Left ventricle myocardium inferior (tissue), 1 donor: Measurements from ENCODE around the gene CACNA1G. TPM values are rescaled to one million over a fixed set of nuclear protein-coding genes. Genes with fewer than 3 reads are reported as not detected.

Source experiments
- DNase-seq: peaks from one replicate; pipeline ENCODE4 v3.0.0-alpha.2; 2020
- H3K27ac ChIP-seq: fragments of 200-600 bp; replicated peaks from 2 replicates; pipeline ENCODE4 v1.8.0; 2021
- H3K27me3 ChIP-seq: fragments of 200-600 bp; 2 replicates; pipeline ENCODE4 v1.8.0; 2021; ENCODE audit warnings: low read depth
- H3K36me3 ChIP-seq: fragments of 200-600 bp; 2 replicates; pipeline ENCODE4 v1.8.0; 2021
- H3K4me1 ChIP-seq: fragments of 200-600 bp; 2 replicates; pipeline ENCODE4 v1.8.0; 2021
- H3K4me3 ChIP-seq: fragments of 200-600 bp; 2 replicates; pipeline ENCODE4 v1.8.0; 2021; ENCODE audit warnings: mild to moderate bottlenecking, moderate library complexity
- H3K9me3 ChIP-seq: fragments of 200-600 bp; replicated peaks from 2 replicates; pipeline ENCODE4 v1.8.0; 2021
- intact Hi-C: fragments of 100-400 bp; cut with micrococcal nuclease; formaldehyde crosslinking; loops from one replicate; pipeline ENCODE4 v1.11.0; 2022
- total RNA-seq: library from RNA; stranded (reverse); fragmentation: NEBNext Ultra II Directional; extraction: Animal tissue kit (Norgen Biotek cat#: 25700); gene quantifications from one replicate; pipeline ENCODE4 v1.2.1, GENCODE V29; 2021
- TF ChIP-seq, protein P1 (sequence below): fragments of 200-600 bp; IDR thresholded peaks from 2 replicates; pipeline ENCODE4 v1.8.0; 2021; ENCODE audit warnings: antibody characterized with exemption, mild to moderate bottlenecking, borderline replicate concordance
- donor health status: DM: no; HTN: yes; CAD: no; lungs with severe emphysema.

The CACNA1G gene
- total RNA-seq, 1 donor from 2014 or later, result 0.58 TPM

GRCh38 chr17:50589095-50589705 is 28.7 kb downstream of the CACNA1G start:
- DNase-seq, result no peak
- peaks cover 52% of the 10 kb centered on the region for H3K4me1 ChIP-seq

GRCh38 chr17:50590946-50591737 is 30.6 kb downstream of the CACNA1G start:
- no peaks in the 10 kb centered on the region for H3K36me3 ChIP-seq
- no peak for DNase-seq
- H3K4me3 ChIP-seq, result no peak overlapping the region
- no peaks in the 10 kb centered on the region for H3K9me3 ChIP-seq
- H3K27ac ChIP-seq, result no peak overlapping the region
- no peaks in the 10 kb centered on the region for H3K27me3 ChIP-seq
- intact Hi-C loops, result no loop called here
- TF ChIP-seq, protein P1, sequence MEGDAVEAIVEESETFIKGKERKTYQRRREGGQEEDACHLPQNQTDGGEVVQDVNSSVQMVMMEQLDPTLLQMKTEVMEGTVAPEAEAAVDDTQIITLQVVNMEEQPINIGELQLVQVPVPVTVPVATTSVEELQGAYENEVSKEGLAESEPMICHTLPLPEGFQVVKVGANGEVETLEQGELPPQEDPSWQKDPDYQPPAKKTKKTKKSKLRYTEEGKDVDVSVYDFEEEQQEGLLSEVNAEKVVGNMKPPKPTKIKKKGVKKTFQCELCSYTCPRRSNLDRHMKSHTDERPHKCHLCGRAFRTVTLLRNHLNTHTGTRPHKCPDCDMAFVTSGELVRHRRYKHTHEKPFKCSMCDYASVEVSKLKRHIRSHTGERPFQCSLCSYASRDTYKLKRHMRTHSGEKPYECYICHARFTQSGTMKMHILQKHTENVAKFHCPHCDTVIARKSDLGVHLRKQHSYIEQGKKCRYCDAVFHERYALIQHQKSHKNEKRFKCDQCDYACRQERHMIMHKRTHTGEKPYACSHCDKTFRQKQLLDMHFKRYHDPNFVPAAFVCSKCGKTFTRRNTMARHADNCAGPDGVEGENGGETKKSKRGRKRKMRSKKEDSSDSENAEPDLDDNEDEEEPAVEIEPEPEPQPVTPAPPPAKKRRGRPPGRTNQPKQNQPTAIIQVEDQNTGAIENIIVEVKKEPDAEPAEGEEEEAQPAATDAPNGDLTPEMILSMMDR, result no peak
- H3K4me1 ChIP-seq, result peaks cover 42% of the 10 kb centered on the region

More at GRCh38 chr17:50589095-50589705, 28.7 kb downstream of the CACNA1G start:
- intact Hi-C loops, result no loop called here
- peak overlapping the region; percentile 66 for H3K27ac ChIP-seq
- no peaks in the 10 kb centered on the region for H3K27me3 ChIP-seq
- no peaks in the 10 kb centered on the region for H3K9me3 ChIP-seq
- TF ChIP-seq, protein P1, result no peak
- H3K4me3 ChIP-seq, result no peak overlapping the region
- H3K36me3 ChIP-seq, result no peaks in the 10 kb centered on the region

GRCh38 chr17:50593321-50593720 is 32.8 kb downstream of the CACNA1G start:
- Histone ChIP-seq H3K9me3 (no peaks in the 10 kb centered on the region), H3K4me1 (peaks cover 35% of the 10 kb centered on the region), H3K27ac (no peak overlapping the region), H3K36me3 (no peaks in the 10 kb centered on the region), H3K4me3 (no peak overlapping the region), H3K27me3 (no peaks in the 10 kb centered on the region)
- TF ChIP-seq, protein P1, result no peak
- intact Hi-C loops, result no loop called here
- DNase-seq, result peak; percentile 41

DNA sequence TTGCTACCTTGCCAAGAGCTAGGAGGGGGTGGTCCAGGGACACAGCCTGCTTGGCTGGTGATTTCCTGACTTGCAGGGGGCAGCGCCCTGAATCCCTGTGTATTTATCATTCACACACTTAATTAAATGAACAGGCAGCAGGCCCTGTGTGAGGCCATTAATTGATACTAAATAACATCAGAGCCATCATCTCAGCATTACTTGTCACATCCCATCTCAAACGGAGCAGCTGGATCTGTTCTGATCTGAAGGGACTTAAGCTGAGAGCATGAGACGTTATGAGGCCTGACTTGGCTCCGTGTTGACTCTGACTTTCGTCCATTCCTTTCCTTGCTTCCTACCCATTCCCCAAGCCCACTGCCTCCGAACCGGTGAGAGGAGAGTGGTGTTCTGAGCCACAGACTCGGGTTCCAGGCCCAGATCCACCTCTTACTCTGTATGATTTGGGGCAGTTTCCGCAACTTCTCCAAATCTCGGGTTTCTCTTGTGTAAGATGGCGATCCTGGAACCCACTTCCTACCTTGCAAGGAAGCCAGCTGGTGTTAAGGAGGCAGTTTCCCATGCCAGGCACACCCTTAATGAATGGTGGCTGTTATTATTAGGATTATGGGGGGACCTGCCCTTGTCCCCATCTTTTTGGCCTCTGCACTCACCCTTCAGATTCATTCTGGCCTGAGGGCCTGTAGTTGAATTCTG is 33.8 kb downstream of the CACNA1G start:
- intact Hi-C loops, result no loop called here
- no peak for DNase-seq
- TF ChIP-seq, protein P1, result no peak
- no peaks in the 10 kb centered on the region for H3K9me3 ChIP-seq
- no peaks in the 10 kb centered on the region for H3K27me3 ChIP-seq
- H3K36me3 ChIP-seq, result no peaks in the 10 kb centered on the region
- H3K4me1 ChIP-seq, result peaks cover 26% of the 10 kb centered on the region
- H3K27ac ChIP-seq, result no peak overlapping the region
- no peak overlapping the region for H3K4me3 ChIP-seq

- TF ChIP-seq, protein P1, result no peak
- Histone ChIP-seq H3K27me3 (no peaks in the 10 kb centered on the region), H3K36me3 (no peaks in the 10 kb centered on the region), H3K27ac (no peak overlapping the region), H3K9me3 (no peaks in the 10 kb centered on the region), H3K4me3 (no peak overlapping the region), H3K4me1 (peaks cover 19% of the 10 kb centered on the region)
- DNase-seq, result no peak
- intact Hi-C loops, result no loop called here
These were observed 34.4 kb downstream of the CACNA1G start for GRCh38 chr17:50594892-50595291.
